Activated CD4-positive, alpha-beta T cell treated with anti-CD3 and anti-CD28 coated beads, Interleukin-2, amount 10 ng/mL, durations not matched to agents 24 days and 14 days (primary cell): ENCODE data around the gene ERBB3. TPM values are rescaled to one million over a fixed set of nuclear protein-coding genes. Genes with fewer than 3 reads are reported as not detected.

Experiments
- DNase-seq: peaks from one replicate; pipeline ENCODE4 v3.0.0; 2022
- H3K27ac Mint-ChIP-seq: one replicate; pipeline ENCODE4 v1.8.0; 2022; ENCODE audit warnings: mild to moderate bottlenecking, mixed read lengths
- H3K27me3 Mint-ChIP-seq: one replicate; pipeline ENCODE4 v1.8.0; 2022; ENCODE audit warnings: mixed read lengths
- H3K36me3 Mint-ChIP-seq: one replicate; pipeline ENCODE4 v1.8.0; 2022; ENCODE audit warnings: low read depth, mild to moderate bottlenecking, mixed read lengths
- H3K4me1 Mint-ChIP-seq: one replicate; pipeline ENCODE4 v1.8.0; 2021; ENCODE audit warnings: mixed read lengths
- H3K4me3 Mint-ChIP-seq: one replicate; pipeline ENCODE4 v1.8.0; 2022; ENCODE audit warnings: mild to moderate bottlenecking, moderate library complexity, mixed read lengths
- H3K9me3 Mint-ChIP-seq: one replicate; pipeline ENCODE4 v1.8.0; 2021; ENCODE audit warnings: mixed read lengths
- intact Hi-C: fragments of 100-400 bp; cut with micrococcal nuclease; formaldehyde crosslinking; loops from one replicate; pipeline ENCODE4 v1.15.1; 2023
- total RNA-seq: library from RNA; stranded (reverse); gene quantifications from 2 replicates; pipeline ENCODE4 v1.2.3, GENCODE V29; 2022

ERBB3 gene
- total RNA-seq, 1 donor from 2014 or later = 0.14 TPM

DNA sequence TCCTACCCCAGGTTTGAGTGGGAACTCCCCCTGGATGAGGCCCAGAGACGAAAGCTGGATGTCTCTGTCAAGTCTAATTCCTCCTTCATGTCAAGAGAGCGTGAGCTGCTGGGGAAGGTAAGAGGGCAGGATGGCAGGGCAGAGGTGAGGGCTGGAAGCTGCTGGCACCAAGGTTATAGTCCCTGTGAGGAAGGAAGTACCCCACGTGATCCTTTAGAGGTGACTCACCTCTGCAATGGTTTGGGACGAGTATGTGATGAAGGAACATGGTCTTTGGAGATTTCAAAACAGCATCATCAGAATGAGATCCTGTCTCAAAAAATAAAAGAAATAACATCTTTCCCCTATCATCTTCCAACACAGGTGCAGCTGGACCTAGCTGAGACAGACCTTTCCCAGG, 63.3 kb downstream of the ERBB3 start:
- Mint-ChIP-seq H3K4me3 (no peak overlapping the region), H3K27ac (peak overlapping the region; percentile 80), H3K9me3 (no peaks in the 10 kb centered on the region), H3K36me3 (peaks cover 64% of the 10 kb centered on the region), H3K27me3 (no peaks in the 10 kb centered on the region), H3K4me1 (peaks cover 30% of the 10 kb centered on the region)
- DNase-seq = no peak
- intact Hi-C loops = no loop called here

GRCh38 chr12:56143870-56144269, 63.9 kb downstream of the ERBB3 start:
- no peaks in the 10 kb centered on the region for H3K27me3 Mint-ChIP-seq
- no peaks in the 10 kb centered on the region for H3K9me3 Mint-ChIP-seq
- intact Hi-C loops = no loop called here
- peak overlapping the region; percentile 80 for H3K27ac Mint-ChIP-seq
- H3K36me3 Mint-ChIP-seq = peaks cover 57% of the 10 kb centered on the region
- H3K4me1 Mint-ChIP-seq = peaks cover 23% of the 10 kb centered on the region
- no peak overlapping the region for H3K4me3 Mint-ChIP-seq
- no peak for DNase-seq

GRCh38 chr12:56145217-56145616, 65.3 kb downstream of the ERBB3 start:
- H3K9me3 Mint-ChIP-seq = no peaks in the 10 kb centered on the region
- DNase-seq = no peak
- intact Hi-C loops = no loop called here
- no peak overlapping the region for H3K4me3 Mint-ChIP-seq
- no peaks in the 10 kb centered on the region for H3K27me3 Mint-ChIP-seq
- H3K36me3 Mint-ChIP-seq = peaks cover 49% of the 10 kb centered on the region
- no peak overlapping the region for H3K27ac Mint-ChIP-seq
- peaks cover 25% of the 10 kb centered on the region for H3K4me1 Mint-ChIP-seq

GRCh38 chr12:56146492-56147460, 66.8 kb downstream of the ERBB3 start:
- no peak for DNase-seq
- no peaks in the 10 kb centered on the region for H3K27me3 Mint-ChIP-seq
- H3K36me3 Mint-ChIP-seq = peaks cover 38% of the 10 kb centered on the region
- intact Hi-C loops = no loop called here
- peaks cover 27% of the 10 kb centered on the region for H3K4me1 Mint-ChIP-seq
- H3K27ac Mint-ChIP-seq = peak overlapping the region; percentile 15
- no peak overlapping the region for H3K4me3 Mint-ChIP-seq
- H3K9me3 Mint-ChIP-seq = no peaks in the 10 kb centered on the region

DNA sequence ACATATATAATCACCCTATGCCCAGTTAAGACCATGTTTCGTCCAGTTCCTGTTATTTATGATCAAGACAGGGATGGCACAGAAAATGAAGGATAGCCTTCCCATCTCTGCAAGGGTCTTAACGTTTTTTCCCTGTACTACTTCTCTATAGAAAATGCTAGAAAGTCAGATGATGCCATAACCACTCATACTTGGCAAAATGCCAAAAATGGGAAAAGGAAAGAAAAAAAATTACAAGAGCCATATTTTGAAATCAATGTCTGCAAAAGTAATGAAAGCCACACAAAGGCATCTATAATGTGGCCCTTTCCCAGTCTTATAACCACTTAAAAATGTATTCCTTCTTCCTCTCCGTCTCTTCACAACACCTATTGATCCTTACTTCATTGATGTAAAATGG, 70.6 kb downstream of the ERBB3 start:
- Mint-ChIP-seq H3K4me1 (peaks cover 32% of the 10 kb centered on the region), H3K36me3 (peaks cover 15% of the 10 kb centered on the region), H3K27ac (peak overlapping the region; percentile 98), H3K9me3 (no peaks in the 10 kb centered on the region), H3K27me3 (no peaks in the 10 kb centered on the region), H3K4me3 (peak overlapping the region; percentile 88)
- intact Hi-C loops = no loop called here
- no peak for DNase-seq

- DNase-seq = peak; percentile 90
- intact Hi-C loops = loop anchor here (1.0 to 2.0 kb wide), 6 partner anchors 9 to 71 kb away; partner anchors contain the start of genes PA2G4, SMARCC2 and ZC3H10
- no peaks in the 10 kb centered on the region for H3K9me3 Mint-ChIP-seq
- peak overlapping the region; percentile 98 for H3K27ac Mint-ChIP-seq
- peaks cover 17% of the 10 kb centered on the region for H3K36me3 Mint-ChIP-seq
- peak overlapping the region; percentile 88 for H3K4me3 Mint-ChIP-seq
- H3K4me1 Mint-ChIP-seq = peaks cover 34% of the 10 kb centered on the region
- no peaks in the 10 kb centered on the region for H3K27me3 Mint-ChIP-seq
Observed at GRCh38 chr12:56151672-56152131, 71.7 kb downstream of the ERBB3 start.

DNA sequence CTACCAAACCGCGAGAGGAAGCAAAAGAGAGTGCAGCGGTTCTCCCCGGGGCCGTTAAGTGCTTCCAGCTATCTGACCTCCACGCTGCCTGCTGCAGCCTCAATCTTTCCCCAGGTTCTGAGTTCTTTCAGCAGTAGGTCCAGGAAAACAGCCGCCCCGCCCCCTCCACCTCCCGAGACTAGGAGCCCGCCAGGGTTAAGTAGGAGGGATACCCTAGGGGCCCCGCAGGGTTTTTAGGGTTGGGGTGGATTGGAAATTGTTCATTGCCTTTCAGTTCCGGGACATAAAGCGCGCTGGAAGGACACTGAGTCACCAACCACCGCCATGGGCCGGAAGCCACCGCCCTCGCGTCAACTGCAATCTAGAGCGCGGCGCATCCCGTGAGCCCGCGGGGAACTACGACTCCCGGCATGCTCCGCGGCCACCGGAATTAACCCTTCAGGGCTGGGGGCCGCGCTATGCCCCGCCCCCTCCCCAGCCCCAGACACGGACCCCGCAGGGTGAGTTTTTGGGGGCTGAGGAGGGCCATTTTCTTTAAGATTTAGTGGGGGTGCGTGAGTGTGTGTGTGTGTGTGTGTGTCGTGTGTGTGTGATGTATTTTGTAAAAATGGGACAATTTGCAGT, 72.3 kb downstream of the ERBB3 start, which contains the start of gene MYL6B:
TSS of gene MYL6B (plus strand) at position 456 of the 624 bp plus-strand sequence. CDS start 1,332 bp downstream, outside the sequence.
- no peaks in the 10 kb centered on the region for H3K27me3 Mint-ChIP-seq
- no peaks in the 10 kb centered on the region for H3K9me3 Mint-ChIP-seq
- peaks cover 36% of the 10 kb centered on the region for H3K4me1 Mint-ChIP-seq
- peaks cover 18% of the 10 kb centered on the region for H3K36me3 Mint-ChIP-seq
- peak within 1 kb of the TSS; percentile 98 for H3K27ac Mint-ChIP-seq
- intact Hi-C loops = loop anchor here (1.0 to 2.0 kb wide), 6 partner anchors 8 to 71 kb away; partner anchors contain the start of genes PA2G4, SMARCC2 and ZC3H10
- peak within 1 kb of the TSS; percentile 88 for H3K4me3 Mint-ChIP-seq
- peak; percentile 98 for DNase-seq

Other genes starting within 250 kb of the ERBB3 start
- not detected in 2 replicates for gene MMP19, start 237.2 kb upstream of the ERBB3 start, total RNA-seq
- 34.8 and 35.6 TPM in 2 replicates for gene PYM1, start 152.3 kb upstream of the ERBB3 start, total RNA-seq
- gene DGKA, start 149.0 kb upstream of the ERBB3 start, total RNA-seq = 355 and 365 TPM in 2 replicates
- not detected in 2 replicates for gene PMEL, start 114.1 kb upstream of the ERBB3 start, total RNA-seq
- gene CDK2, start 113.3 kb upstream of the ERBB3 start, total RNA-seq = 108 and 110 TPM in 2 replicates
- gene RAB5B, start 106.1 kb upstream of the ERBB3 start, total RNA-seq = 39.0 and 40.2 TPM in 2 replicates
- 9.3 and 10.2 TPM in 2 replicates for gene SUOX, start 82.9 kb upstream of the ERBB3 start, total RNA-seq
- 24.3 and 26.1 TPM in 2 replicates for gene IKZF4, start 59.1 kb upstream of the ERBB3 start, total RNA-seq
- 40.5 and 46.3 TPM in 2 replicates for gene RPS26, start 38.2 kb upstream of the ERBB3 start, total RNA-seq
- gene PA2G4, start 24.4 kb downstream of the ERBB3 start, total RNA-seq = 453 and 472 TPM in 2 replicates
- gene RPL41, start 36.5 kb downstream of the ERBB3 start, total RNA-seq = 3,831 and 3,993 TPM in 2 replicates
- 8.9 and 11.2 TPM in 2 replicates for gene ZC3H10, start 38.1 kb downstream of the ERBB3 start, total RNA-seq
- gene ESYT1, start 48.1 kb downstream of the ERBB3 start, total RNA-seq = 155 and 158 TPM in 2 replicates
- gene MYL6B, start 72.4 kb downstream of the ERBB3 start, total RNA-seq = 63.3 and 68.9 TPM in 2 replicates
- 717 and 752 TPM in 2 replicates for gene MYL6, start 78.2 kb downstream of the ERBB3 start, total RNA-seq
- gene SMARCC2, start 109.3 kb downstream of the ERBB3 start, total RNA-seq = 127 and 130 TPM in 2 replicates
- gene RNF41, start 141.8 kb downstream of the ERBB3 start, total RNA-seq = 39.8 and 41.1 TPM in 2 replicates
- gene NABP2, start 144.2 kb downstream of the ERBB3 start, total RNA-seq = 94.7 and 96.0 TPM in 2 replicates
- 0.86 and 1.6 TPM in 2 replicates for gene SLC39A5, start 149.9 kb downstream of the ERBB3 start, total RNA-seq
- gene ANKRD52, start 178.2 kb downstream of the ERBB3 start, total RNA-seq = 68.0 and 69.0 TPM in 2 replicates
- gene COQ10A, start 186.8 kb downstream of the ERBB3 start, total RNA-seq = 17.0 TPM in 2 replicates
- 311 and 317 TPM in 2 replicates for gene CS, start 220.2 kb downstream of the ERBB3 start, total RNA-seq
- 165 and 169 TPM in 2 replicates for gene CNPY2, start 235.8 kb downstream of the ERBB3 start, total RNA-seq